ENCODE results near the gene RDH5.

RDH5 gene

DNA sequence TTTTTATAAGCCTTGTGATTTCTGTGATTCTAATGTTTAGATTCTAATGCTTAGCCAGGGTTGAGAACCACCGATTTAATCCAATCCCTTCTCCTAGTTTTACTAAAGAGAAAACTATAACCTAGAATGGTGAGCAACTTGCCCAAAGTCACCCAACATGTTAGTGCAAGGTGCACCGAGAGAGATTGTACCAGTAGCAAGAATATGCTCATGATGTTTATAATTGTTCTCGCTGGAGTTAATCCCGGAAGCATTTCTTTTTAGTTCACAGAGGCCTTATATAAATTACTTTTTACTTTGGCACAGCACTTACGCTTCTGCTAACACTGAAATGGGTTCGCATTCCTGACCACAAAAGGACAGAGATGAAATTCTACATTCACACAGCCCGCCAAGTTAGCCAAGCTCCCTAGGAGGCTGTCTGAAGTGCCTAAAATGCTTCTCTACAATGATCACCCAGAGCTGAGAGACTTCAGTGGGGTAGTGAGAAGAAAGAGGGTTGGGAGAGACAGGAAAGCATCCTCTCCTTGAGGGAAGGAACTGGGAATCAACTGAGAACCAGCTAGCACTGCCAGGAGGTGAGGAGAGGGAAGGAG lies 4.9 kb upstream of the RDH5 start:
- DNase-seq: no peak

DNA sequence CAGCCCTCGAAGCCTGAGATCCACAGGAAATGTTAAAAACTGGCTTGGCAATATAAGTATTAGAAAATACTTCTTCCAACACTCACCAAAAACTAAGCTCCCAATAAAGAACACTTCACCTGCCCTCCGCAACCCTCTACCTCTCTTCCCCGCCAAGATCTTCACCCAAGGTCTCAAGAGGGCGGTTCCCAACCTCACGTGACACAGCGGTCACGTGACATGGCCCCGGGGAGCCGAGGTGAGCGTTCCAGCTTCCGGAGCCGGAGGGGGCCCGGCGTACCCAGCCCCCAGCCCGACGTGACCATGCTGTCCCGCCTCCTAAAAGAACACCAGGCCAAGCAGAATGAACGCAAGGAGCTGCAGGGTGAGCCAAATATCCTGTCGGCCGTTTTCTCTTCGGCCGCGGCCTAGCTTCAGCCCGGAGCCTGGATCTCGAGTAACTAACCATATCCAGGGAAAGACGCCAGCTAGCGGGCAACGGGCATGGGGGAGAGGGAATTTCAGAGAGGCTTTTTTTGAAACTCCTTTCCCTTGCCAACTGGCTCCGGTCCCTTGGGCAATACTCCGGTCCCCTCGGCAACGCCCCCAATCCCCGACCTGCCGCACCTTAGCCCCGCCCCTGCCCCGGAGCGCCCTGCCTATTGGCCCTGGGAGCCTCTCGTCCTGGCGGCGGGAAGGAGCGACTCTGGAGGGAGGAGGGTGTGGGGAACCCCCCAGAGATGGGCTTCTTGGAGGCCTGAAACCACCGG lies 4.2 kb upstream of the RDH5 start, which contains the start of gene BLOC1S1:
BLOC1S1 (plus strand) TSS at position 214 of the 749 bp plus-strand sequence; CDS start at position 220, 6 bp downstream.
- DNase-seq: peak; percentile 74

DNA sequence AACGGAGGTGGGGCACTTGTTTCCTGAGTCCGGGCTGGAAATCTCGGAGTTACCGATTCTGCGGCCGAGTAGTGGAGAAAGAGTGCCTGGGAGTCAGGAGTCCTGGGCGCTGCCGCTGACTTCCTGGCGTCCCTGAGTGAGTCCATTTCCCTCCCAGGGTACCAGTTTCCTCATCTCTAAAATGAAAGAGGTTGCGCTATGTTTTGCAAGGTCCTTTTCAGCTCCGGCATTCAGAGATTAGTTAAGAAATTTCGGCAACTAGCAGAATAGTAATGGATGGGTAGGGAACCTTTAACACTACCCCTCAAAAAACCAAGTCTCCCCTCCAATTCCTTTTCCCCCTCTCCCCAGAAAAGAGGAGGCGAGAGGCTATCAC lies 3.6 kb upstream of the RDH5 start:
- no peak for DNase-seq

DNA sequence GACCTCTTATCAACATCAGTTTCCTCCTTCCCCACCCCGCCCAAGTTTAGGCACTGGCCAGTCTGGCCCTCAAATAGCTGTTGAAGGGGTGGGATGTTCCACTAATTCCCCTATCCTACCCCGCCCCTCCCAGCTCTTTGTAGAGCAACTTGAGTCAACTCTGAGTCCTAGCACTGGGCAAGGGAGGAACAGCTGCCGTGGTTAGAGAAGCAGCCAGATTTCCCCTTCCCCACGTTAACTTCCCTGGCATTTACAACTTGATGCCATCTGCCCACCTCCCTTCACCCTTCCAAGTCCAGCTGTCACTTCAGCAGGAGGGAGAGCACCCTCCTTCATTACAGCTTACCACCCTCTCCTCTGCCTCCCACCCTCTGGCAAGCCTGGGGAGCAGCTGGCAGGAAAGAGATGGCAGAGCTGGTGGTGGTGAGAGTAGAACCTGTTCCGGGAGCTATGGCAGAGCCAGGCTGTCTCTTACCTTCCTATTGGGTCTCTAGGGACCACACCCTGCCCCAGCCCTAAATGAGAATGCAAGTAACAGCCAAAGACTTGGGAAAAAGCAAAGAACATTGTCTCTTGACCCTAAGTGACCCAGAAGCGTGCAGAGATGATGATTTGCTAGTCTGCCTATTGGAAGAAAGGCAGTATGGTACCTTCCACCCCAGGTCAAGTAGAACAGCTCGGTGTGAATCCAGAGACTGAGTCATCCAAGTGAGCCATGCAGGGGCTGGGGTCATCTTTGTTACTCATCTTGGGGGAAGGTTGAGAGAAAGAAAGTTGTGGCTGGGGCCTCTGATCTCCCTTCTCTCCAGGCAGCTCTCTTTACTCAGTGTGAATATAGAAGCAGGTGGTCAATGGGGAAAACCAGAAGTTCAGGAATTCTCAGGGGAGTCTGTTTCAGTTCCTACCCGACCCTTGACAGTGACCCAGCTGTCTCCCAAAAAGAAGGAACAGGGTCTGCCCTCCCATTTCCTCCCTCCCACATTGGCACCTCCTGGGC lies 2.9 kb upstream of the RDH5 start:
- DNase-seq: no peak

DNA sequence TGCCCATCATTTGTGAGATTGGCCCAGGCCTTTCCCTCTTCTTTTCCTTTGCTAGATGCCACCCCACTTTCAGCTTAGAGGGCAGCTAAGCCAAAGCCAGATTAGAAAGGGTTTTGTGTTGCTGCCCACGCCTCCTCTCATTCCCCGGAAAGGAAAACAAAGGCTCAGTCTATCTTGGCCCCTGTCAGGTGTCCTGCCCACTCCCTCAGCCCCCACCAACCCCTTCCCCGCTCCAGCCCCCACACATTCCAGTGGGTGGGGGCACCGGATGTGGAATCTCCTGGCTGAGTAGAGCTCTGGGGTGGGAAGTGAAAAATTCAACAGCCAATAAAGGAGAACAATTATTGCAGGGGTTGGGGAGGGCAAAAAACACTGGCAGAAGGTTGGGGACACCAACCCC lies 2.2 kb upstream of the RDH5 start:
- no peak for DNase-seq

DNA sequence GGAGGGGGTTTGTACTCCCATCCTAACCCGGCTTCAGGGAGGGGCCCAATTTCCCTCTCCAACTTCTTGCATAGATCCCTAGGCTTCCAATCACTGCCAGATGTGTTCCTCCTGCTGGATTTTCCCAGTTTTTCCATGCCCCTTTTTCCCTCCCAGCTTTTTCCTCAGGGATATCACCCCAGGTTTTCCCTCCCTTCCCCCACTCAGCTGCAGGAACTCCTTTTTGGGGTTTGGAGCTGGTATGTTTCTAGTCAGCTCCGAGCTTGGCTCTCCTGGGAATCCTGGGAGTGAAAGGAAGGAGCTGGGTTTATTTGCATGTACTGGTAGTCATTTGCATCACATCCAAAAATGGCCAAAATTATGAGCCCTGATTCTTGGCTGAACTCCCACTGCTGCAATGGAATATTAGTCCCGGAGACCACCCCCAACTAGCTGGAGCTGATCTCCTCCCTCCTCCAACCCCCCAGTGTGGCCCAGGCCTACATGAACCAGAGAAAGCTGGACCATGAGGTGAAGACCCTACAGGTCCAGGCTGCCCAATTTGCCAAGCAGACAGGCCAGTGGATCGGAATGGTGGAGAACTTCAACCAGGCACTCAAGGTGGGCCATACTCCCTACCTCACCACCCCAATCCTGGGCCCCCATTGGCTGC lies 1.4 kb upstream of the RDH5 start:
- DNase-seq: no peak

DNA sequence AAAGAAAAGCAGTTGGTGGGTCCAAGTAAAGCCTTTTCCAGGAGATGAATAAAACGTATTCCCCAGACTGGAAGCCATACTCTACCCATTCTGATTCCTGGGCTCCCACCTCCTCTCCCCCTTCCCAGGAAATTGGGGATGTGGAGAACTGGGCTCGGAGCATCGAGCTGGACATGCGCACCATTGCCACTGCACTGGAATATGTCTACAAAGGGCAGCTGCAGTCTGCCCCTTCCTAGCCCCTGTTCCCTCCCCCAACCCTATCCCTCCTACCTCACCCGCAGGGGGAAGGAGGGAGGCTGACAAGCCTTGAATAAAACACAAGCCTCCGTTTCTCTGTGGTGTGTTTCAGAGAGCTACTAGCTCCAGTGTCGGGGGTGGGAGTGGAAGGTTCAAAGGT lies 822 bp upstream of the RDH5 start:
- no peak for DNase-seq

DNA sequence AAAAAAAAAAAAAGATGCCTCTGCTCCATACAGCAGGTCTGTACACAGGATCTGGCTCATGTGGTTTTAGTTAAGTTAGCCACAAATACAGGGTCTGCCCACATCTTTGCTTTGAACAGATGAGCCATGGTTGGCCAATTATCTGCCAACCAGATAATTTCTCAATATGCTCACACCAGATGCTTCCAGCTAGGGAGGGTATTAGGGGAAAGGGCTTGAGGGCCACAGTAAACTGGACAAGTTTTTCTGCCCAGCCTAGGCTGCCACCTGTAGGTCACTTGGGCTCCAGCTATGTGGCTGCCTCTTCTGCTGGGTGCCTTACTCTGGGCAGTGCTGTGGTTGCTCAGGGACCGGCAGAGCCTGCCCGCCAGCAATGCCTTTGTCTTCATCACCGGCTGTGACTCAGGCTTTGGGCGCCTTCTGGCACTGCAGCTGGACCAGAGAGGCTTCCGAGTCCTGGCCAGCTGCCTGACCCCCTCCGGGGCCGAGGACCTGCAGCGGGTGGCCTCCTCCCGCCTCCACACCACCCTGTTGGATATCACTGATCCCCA lies 776 bp downstream of the RDH5 start:
- no peak for DNase-seq

DNA sequence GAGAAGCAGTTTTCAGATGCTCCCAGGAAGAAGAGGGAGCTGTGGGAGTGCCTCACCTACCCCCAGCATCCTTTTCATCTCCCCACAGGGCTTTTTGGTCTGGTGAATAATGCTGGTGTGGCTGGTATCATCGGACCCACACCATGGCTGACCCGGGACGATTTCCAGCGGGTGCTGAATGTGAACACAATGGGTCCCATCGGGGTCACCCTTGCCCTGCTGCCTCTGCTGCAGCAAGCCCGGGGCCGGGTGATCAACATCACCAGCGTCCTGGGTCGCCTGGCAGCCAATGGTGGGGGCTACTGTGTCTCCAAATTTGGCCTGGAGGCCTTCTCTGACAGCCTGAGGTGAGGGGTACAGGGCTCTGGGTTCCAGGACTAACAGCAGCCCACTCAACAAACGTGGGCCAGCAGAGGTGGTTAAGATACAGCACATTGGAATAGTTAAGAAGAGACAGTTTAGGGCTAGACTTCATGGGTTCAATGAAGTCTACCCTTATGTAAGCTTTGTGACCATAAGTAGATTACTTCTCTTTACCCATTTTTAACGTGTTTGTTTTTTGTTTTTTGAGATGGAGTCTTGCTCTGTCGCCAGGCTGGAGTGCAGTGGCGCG lies 1.5 kb downstream of the RDH5 start:
- no peak for DNase-seq

DNA sequence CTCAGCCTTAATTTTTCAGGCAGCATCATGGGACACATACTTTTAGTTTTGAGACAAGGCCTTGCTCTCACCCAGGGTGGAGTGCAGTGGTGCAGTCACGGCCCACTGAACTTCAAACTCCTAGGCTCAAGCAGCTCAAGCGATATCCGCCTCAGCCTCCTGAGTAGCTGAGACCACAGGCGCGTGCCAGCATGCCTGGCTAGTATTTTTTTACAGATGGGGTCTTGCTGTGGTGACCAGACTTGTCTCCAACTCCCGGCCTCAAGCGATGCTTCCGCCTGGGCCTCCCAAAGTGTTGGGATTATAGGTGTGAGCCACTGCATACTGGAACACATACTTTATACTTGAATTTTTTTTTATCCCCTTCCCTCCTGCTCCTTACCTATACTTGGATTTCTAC lies 2.8 kb downstream of the RDH5 start:
- no peak for DNase-seq

DNA sequence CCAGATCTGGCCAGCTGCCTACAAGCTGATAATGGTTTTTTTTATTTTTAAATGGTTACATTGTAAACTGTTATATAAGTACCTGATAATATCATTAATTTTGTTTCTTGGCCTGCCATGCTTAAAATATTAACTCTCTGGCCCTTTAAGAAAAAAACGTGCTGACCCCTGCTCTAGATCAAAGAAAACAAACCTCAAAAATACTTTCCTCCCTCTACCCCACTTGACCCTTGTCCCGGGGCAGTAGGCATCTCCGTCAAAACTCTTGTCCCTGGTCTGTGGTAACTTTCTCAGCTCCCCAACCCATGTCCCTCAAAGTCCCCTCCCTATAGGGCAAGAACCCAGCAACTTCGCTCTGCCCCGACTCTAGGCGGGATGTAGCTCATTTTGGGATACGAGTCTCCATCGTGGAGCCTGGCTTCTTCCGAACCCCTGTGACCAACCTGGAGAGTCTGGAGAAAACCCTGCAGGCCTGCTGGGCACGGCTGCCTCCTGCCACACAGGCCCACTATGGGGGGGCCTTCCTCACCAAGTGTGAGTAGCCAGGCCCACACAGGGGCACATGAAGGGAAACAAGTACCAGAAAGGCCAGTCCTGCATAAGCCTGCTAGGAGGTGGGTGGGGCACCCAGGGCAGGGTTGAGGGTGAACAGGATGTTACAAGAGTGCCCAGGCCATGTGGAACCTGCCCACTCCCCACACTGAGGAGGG lies 3.5 kb downstream of the RDH5 start:
- DNase-seq: no peak

DNA sequence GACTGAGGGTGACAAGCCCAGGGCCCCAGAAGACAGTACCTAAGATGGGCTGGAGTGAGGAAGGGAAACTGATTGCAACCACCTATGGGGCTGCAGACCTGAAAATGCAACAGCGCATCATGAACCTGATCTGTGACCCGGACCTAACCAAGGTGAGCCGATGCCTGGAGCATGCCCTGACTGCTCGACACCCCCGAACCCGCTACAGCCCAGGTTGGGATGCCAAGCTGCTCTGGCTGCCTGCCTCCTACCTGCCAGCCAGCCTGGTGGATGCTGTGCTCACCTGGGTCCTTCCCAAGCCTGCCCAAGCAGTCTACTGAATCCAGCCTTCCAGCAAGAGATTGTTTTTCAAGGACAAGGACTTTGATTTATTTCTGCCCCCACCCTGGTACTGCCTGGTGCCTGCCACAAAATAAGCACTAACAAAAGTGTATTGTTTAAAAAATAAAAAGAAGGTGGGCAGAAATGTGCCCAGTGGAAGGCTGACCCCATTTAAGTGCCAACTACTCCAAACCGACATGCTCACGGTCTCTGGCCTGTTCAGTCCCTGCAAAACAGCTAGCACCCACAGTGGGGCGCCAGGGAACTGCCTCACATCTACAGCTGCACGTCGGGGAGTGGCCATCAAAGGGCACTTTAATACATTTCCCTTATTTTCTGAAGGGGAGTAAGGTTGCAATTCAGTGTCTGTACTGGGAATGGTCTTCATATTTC lies 4.2 kb downstream of the RDH5 start:
- DNase-seq: no peak

DNA sequence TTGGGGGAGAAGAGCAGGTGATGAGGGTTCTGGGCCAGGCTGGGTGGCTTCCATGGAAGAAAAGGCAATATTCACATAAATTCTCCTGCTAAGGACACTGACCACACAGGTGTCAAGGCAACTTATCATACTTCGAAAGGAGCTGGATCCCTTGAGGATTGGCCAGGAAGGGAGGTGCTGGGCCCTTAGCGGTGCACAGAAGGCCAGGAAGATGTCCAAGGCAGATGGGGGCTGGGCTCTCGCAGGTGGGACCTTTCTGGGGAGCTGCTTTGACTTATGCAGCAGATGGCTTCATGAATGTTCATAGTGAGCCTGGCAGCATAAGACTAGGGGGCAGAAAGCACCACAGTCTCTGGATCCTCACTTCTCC lies 4.7 kb downstream of the RDH5 start:
- DNase-seq: no peak

DNA sequence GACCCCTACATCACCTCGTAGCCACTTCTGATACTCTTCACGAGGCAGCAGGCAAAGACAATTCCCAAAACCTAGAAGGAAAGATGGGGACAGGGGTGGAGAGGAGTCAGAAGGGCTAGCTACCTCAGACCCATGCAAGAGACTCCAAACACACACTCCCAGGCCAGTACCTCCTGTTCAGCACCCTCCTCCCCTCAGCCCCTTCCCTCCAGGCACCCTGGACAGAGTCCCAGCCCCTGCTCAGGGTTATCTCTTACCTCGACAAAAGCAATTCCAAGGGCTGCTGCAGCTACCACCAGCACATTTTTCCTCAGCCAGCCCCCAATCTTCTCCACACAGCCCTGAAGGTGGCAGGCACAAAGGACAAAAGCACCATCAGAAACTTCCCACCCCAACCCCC lies 5.4 kb downstream of the RDH5 start:
- no peak for DNase-seq

DNA sequence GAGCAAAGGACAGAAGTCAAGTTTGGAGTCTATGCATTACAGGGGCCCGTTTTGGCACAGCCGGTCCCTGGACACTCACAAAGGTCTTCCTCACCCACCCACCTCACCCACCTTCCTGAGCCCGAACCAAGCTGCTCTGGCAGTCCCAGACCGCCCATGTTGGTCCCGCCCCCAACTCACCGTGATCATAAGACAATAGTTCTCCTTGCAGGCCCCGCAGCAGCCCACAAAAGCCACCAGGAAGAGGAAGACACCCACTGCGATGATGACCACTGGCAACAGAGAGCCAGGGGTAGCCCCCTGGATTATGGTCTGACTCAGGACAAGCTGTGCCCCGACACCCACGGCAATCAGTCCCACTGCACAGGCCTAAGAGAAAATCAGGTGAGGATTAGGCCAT lies 6.8 kb downstream of the RDH5 start:
- DNase-seq: no peak

DNA sequence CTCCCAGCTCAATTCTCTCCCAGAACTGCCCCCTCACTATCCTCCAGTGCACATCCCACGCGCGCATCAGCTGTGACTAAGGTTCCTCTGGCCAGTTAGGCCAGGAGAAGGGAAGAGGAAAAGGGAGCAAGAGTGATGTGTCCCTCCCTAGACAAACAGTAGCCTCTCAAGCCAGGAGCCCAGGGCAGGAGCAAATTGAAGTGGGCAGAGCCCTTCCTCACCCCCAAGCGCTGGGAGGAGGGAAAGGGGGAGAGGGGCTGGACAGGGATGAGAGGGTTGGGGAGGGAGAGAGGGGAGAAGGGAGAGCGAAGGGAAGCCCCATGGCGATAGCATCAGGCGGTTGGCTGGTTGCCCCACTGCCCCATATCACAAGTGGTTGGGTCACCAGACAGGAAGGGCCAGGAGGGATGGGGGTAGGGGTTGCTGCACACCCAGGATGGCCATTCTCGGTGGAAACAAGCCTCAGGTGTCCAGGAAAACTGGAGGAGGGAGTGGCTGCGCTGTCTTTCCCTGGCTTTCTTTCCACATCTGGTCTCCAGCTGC lies 7.5 kb downstream of the RDH5 start:
- no peak for DNase-seq

DNA sequence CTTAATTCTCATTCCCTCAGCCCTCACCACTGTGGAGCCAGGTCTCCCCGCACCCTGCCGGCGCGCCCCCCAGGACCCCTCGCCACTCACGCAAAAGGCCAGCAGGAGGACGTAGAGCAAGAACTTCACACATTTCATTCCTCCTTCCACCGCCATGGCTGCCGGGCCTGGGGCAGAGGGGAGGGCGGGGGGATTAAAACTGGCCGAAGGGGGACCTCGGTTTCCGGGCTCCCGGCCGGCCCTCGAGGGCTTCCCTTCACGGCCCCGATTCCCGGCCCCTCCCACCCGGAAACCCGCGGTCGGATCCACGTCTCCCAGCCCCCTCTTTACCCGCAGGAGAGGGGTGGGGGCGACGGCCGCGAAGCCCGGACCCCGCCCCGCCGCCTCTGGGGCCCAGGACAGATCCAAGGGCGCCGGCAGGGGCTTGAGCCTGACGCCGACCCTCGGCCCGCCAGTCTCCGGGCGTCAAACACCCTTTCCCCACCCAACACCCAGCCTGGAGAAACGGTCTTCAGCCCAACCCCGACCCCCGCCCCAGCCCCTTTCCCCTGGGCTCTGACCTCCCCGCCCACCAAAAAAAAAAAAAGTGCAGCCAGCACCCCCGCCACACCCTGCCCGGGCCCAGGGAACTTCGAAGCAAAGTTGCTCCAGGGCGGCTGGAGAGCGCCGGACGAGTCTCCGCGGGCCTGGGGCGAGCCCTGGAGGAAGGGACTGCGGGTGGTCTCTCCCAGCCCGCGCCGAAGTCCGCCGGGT lies 8.2 kb downstream of the RDH5 start:
- DNase-seq: no peak

DNA sequence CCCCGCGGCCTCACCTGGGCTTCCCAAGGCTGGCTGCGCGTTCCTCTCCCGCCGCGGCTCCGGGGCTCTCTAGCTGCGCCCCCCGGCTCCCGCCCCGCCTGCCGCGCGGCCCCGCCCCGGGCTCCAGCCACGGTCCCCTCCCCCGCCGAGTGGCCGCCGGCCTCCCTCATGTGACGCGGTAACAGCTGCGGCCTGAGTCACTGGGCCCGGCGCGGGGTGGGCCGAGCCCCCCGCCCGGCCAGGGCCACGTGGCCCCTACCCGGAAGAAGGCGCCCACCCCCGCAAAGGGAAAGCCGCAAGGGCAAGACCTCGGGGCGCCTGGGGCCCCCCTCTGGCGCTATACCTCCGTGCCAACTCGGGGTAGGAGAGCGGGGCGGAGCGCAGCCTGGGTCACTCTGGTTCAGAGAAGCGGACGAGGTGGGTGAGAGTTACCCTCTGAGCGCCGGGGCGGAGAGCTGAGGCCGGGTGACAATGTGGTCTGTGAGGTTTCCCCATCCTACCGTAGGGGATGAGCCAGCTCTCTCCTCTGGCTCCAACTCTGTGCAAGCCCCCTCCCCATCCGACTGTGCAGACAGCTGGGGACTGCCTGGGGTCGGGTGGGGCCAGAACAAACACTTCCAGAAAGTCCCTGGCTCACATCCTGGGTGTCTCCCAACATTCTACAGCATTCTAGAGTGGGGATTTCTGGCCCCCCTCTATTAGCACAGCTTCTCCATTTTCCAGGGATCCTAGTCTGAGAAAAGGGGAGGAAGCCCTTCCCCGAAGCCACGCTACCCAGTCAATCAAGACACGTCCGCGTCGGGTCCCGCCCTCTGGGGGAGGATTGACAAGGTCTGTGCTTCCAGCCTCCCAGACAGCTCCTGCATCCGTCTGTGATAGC lies 9.0 kb downstream of the RDH5 start, which contains the start of gene CD63:
CD63 (minus strand) TSS at position 71 of the 880 bp plus-strand sequence. CDS start 668 bp downstream, outside the sequence.
- no peak for DNase-seq

Data from NCI-H2081 treated with DMSO at 0.1 percent for 48 hours (cell line).